ENCODE measurements around the gene ZBTB21.
"Not testable (repeated sequence)": the region's sequence is repeated elsewhere in the genome, so short reads cannot be mapped to it uniquely, and the experiment has no call there.

Gene ZBTB21

DNA sequence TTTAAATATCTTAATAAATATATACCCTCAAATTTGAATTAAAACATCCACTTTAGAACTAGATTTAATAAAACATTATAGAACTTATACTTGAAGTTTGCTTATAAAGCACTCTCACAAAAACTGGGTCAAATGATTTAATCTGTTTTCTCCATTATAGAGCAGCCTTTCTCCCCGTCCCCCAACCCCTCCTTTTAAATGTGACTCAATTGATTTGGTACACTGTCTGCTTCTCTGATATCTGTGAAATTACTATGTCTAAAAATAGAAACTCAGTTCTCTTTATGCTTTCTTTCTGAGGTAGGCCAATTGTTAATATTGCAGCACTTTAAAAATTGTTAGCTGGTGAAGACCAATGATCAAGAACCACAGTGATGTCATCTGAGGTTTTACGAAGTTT lies 6.9 kb upstream of the ZBTB21 start:
- DNase-seq, result no peak

DNA sequence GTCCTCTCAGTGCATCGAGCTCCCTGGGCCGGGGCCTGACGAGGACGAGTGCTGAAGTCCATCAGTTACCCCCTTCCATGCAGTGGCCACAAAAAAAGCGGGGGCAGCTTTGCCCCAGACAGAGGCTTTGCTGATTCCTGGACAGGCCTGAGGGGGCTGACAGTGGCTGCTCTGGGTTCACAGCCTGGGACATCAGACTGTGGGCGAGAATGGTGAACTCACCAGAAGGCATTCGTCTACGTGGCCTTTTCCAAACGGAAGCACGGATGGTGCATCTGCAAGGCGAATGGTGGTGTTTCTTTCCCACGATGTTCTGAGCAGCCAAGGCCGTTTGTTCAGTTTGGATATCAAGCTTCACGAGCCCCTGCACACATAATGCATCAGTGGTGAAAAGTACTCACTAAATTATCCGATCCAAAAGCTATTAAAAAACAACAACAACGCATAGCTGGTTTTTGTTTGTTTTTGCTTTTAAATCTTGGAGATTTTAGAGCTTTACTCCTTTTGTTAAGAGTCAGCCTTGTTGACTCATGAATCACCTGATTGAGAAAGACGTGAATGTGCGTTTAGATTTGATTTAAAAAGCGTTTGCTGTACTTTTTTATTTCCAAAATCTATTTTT lies 6.3 kb upstream of the ZBTB21 start:
- DNase-seq, result no peak

DNA sequence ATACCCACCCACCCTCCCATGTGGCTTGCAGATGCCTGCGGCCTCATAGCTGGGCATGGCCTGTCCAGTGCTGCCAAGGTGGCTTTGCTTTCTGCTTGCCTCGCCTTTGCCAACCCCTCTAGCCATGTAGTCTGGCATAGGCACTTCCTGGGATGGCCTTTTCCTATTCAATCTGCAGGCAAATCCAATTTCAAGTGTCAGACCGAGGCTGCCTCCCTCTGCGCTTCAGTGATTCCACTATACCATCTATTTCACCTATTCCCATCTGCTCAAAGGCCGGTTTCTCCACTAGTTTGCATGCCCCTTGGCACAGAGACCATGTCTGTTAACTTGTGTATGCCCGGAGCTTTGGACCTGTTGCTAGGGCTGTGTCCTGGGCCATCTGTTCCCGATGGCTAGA lies 3.8 kb upstream of the ZBTB21 start:
- DNase-seq, result peak; percentile 80

DNA sequence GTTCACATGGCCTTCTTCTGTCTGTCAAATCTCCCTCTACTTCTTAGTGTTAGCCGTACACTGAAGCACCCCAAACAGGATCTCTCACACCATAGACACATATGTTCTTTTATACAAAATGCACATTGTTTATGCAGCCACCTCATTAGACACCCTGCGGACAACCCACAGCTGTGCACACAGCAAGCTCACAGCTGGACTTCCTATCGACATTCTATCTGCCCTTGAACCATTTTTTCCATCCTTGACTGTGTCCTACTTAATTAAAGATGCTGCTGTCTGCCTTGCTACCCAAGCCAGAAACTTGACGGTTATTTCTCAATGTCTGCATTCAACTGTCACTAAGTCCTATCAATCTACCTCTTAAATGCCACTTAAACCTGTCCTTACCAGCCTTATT lies 3.2 kb upstream of the ZBTB21 start:
- no peak for DNase-seq

DNA sequence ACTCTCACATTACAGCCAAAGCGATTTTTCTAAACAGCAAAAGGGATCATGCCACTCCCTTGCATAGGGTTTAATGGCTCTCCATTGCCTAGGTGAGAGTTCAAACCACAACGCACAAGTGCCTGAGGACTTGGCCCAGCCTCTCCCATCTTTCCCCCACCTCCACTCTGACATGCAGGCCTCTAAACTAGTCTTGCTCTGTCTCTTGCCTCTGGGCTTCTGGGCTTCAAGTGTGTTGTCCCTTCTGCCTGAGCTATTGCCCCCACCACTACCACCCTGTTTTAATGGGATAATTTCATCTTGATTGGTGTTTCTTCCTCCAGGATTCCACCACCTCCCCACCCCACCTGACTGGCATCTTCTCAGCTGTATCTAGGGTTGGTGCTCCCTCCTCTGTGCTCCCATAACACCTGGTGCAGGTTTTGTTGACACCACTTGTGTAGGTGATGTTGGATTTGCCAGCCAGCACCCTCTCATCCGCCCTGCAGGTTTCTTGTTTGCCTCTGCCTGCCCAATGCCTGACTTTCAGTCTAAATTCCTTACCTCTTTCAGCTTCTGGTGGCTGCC lies 2.7 kb upstream of the ZBTB21 start:
- no peak for DNase-seq

DNA sequence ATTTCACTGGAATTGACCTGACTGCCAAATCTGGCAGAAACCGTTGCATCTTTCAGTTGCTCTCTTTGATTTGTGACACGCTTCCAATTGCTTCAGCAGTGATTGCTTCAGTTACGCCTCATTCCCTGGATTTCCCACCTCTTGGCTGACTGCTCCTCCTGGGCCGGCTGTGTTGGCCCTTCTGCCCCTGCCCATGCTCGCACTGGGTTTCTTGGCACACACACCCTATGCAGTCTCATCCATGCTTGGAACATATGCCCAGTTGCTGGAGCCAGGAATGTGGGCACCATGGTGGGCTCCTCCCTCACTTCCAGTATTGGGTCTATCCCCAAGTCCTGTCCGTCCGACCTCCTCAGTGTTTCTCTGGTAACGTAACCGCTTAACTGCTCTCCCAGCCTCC lies 2.2 kb upstream of the ZBTB21 start:
- DNase-seq, result no peak

DNA sequence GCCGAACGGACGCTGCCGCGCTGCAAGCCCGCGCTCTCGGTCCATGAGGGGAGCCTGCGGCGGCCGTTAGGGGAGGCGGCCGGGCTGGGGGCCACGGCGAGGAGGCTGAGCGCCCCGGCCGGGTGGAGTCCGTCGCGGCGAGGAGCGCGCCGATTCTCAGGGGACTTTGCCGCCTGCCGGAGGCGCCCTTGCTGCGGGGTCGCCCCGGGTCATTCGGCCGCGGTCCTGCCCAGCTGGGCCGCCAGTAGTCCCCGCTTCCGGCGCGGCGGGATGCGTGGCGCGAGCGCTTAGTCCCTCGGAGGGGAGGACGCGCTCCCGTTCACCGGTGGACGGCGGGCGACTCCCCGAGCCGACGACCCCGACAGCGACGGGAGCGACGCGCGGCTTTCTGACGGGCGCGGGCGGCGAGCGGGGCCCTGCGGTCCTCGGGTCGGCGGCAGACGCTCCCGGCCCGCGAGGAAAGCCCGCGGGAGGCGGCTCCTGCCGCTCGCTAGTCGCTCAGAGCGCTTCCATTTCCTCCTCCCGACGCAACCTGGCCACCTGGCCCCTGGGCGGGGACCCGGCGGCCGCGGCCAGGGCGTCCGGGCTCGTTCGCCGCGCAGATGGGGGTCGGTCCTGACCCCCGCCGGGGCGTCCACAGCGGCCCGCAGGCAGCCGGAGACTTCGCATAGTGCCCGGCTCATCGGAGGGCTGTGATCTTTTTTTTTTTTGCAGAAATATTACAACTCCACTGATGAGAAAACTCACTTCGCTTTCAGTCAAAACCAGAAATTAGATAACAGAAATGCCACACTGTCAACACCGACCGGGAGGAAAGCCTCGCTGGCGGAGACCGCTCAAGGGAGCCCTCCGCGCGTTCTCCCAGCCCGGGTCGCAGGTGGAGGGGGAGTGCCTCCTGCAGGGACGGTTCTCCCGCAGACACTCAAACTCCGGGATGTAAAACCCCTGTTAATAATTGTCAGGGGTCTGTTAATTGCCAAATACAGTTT lies 641 bp upstream of the ZBTB21 start:
- DNase-seq, result peak; percentile 35

DNA sequence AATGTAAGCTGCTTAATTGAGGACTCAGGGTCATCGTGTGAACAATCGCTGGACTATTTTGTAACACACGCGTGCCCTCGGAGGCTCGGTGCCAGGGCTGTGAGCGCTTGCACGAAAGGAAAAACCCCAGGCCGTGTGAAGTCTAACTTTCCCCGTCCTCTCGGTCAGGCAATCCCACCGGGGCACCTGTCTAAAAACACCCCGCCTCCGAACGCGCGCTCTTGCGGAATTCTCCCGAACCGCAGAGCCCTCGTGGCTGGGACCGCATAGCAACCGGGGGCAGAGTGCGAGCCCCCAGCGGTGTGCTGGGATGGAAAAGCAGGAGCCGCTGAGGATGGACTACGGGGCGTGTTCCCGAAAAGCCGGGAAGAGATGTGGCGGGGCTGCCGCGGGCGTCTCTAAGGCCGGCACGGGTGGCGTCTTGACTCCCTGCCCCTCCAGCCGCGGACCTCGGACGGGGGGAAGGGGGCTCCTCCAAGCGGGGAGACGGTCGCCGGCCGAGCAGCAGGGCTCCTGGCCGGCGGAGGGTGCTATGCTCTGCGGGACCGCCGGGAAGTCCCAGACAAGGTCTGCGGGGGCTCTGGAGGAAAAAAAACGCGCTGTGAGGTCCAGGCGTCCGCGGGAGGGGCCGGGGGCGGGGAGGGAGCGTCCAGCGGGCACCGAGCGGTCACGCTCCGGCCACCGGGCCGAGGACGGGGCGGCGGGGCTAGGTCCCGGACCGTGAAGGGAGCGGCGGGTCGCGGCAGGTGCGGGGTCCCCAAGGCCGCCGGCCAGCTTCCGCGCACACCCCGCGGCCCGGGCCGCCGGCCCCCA lies 936 bp downstream of the ZBTB21 start:
- peak; percentile 62 for DNase-seq

DNA sequence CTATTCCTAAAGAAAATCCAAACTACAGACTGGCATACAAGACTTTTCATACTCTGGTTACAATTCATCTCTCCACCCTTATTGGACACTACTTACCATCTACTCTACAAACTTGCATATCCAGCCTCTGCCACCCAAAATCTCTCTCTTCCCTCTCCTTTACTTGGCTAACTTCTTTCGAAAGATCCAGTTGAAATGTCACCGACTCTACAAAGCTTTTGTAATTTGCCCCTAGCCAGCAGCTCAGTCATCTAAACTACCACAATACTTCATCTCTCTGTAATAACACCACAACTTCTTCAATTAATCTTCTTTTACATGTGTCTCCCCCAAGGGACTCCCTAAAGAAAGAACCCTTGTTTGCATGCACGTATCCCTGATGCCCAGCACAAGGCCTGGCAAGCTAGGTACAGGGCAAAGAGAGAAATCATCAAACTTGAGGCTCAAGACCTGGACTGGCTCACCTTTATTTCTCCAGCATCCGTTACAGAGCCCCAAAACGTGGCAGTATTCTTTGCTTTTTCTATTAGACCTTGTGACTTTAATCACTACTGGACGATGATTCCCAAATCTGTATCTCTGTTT lies 2.7 kb downstream of the ZBTB21 start:
- no peak for DNase-seq

DNA sequence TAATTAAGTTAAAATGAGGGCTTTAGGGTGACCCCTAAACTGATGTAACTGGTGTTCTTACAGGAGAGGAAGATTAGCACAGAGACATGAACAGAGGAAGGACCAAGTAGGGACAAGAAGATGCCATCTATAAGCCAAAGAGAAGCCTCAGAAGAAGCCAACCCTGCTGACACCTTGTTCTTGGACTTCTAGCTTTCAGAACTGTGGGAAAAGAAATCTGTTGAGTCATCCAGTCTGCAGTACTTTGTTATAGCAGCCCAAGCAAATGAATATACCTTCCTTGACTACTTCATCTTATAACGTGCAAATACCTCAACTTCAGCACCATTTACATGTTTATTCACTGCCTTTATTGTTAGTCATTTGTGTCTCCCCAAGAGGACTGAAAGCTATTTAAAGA lies 3.4 kb downstream of the ZBTB21 start:
- DNase-seq, result no peak

DNA sequence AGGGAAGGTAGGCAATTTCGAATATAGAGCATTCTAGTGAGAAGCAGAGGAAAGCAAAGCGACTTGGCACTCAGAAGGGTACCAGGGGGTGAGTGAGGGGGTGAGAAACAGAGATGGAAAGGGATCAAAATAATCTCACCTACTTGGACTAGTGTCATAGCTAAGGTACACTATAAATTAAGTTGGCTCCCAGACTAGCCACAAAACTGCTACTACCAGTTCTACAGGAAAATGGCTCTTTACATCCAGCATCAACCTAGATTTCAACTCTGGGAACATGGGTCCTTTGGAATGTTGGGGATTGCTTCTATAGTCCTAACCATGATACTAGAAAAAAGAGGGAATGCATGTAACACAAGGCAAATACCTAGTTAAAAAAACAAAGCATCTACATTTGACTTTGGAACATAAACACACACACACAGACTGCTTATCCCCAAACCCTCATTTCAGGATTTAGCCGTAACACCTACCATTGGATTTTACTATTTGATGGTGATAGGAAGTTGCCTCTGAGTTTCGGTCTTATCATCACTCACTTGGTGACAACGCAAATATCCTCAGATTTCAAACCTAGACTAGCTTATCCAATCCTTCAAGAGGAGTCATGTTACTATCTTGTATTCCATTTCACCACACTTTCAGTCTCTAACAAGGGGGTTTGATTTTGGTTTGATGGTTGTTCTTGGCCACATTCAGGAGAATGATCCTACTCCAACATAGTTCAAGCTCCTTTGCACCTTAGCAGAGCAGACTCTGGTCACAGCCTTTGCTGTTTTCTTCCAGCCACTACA lies 5.6 kb downstream of the ZBTB21 start:
- no peak for DNase-seq

DNA sequence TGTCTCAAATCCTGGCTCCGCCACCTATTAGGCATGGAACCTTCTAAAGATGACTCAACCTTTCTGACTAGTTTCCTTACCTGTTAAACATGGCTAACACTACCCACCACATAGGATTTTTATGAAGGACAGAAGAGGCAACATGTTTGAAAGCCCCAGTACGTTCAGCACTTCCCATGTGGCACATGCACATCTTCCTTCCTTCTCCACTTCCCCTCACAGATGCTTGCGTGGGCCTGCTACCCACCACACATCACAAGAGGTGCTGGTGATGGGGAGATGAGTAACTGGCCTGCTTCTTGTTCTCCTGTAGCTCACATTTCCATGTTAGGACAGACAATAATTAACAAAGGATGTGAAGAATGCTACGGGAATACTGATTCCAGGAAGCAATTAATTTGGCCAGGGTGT lies 7.1 kb downstream of the ZBTB21 start:
- DNase-seq, result no peak

DNA sequence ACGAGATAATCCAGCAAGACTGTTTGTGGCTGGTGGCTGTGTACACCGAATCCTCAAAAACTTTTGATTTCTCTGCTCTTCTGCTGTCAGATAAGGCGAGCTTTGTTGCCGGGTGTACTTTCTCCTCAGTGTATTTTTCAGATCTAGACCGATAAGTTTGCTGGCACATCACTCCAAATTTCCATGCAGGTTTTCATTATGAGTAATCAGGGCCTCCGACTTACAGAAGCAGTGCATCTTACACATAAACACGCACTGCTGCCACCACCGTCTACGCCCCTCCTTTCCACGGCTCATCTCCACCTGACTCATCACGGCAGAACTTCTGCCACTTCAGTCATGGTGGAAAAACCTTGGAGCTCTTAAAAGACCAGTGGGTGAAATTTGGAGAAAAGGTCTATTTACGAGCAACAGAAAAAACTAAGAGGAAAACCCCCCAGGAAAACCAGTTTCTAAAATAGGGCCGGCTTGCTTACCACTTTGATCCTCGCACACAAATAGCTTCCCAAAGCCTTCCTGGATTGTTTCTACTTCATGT lies 7.7 kb downstream of the ZBTB21 start:
- DNase-seq, result no peak

DNA sequence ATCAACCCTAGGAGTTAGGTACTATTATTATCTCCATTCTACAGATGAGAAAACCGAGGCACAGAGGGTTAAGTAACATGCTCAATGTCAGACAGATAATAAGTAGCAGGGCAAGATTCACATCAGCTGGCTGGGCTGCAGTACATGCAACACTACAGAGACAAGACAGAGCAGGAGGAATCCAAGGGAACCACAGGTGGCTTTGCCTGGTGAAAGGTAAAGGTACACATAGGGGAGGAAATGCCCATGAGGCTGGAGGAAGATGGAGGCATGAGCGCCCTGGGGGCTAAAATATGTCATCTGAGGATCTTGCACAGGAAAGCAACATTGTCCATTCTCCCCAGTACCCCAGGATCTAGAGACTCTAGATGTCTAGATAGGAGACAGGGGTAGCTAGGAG lies 8.4 kb downstream of the ZBTB21 start:
- DNase-seq, result no peak

DNA sequence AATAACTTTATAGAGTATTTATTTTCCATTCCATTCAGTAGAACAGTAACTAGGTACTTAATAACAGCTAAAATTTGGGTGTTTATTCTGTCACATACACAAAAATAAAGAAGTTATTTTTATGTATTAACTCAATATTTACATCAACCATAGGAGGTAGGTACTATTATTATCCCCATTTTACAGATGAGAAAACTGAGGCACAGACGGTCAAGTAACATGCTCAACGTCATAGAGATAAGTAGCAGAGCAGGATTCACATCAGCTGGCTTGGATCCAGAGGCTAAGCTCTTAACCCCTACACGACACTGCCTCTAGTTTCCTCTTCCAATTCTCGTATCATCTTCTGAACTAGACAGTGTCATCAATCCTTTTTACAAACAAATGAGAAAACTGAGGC lies 9.3 kb downstream of the ZBTB21 start:
- no peak for DNase-seq

DNA sequence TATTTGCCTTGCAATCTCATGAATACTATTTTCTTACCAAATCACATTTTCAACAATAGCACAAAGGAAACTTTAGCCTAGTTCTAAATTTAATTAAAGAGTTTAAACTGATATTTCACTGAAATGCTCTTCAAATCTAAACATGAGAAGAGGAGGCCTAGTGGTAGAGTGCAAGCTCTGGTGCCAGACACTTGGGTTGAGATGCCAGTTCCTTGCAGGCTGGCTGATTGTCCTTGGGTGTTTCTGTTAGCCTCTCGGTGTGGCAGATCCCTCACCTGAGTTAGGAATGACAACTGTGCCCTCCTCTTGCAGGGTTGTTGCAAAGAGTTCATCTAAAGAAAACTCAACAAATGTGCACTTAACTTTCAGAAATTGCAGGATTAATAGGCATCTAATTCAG lies 12.5 kb downstream of the ZBTB21 start:
- DNase-seq, result no peak

DNA sequence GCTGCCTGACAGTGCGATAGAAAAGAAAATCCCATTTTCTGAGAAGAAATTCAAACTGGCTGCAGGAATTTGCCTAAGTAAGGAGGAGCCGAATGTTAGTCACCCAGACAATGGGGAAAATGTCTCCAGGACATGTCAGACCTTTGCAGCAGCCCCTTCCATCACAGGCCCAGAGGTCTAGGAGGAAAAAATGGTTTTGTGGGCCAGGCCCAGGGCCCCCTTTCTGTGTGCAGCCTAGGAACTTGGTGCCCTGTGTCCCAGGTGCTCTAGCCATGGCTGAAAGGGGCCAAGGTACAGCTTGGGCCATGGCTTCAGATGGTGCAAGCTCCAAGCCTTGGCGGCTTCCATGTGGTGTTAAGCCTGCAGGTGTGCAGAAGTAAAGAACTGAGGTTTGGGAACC lies 14.6 kb downstream of the ZBTB21 start:
- no peak for DNase-seq

DNA sequence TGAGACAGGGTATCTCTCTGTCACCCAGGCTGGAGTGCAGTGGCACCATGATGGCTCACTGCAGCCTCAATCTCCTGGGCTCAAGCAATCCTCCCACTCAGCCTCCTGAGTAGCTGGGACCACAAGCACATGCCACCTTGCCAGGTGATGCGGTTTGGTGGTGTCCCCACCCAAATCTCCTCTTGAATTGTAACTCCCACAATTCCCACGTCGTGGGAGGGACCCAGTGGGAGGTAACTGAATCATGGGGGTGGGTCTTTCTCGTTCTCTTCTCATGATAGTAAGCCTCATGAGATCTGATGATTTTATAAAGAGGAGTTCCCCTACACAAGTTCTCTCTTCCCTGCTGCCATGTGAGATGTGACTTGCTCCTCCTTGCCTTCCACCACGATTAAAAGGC lies 15.5 kb downstream of the ZBTB21 start:
- DNase-seq, result not testable (repeated sequence)

DNA sequence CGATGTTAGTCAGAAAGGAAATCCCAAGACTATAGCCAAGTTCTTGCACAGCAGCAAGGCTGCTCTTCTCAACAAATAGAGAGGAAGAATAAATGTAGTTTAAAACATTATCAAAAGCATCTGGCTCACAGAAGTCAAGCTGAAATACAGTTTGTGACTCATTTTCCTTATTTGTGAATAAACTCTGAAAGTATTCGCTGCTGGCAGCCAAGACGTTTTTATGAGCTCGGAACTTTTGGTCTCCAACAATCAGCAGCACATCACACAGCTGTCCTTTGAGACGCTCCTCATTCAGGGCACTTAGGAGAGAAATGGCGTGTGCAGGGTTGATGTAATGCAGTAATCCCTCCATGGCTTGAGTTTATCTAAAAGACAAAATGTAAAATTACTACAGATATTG lies 16.4 kb downstream of the ZBTB21 start:
- DNase-seq, result no peak

DNA sequence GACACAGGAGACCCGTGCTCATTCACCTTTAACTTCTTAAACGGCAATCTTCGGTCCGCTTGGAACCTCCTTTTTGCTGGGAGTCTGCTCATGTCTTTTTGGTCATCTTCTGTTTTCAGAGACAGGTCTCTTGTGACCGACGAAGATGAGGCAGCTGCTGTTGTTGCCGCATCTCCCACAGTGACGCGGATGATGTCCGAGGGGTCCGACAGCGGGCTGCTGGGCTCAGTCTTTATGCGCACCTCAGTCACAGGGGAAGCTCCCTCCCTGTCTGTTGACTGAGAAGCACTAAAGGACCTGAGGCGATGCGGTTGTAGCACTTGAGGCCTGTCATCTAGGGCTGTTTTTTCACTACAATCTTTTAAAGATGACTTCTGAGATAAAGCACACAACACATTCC lies 17.6 kb downstream of the ZBTB21 start:
- no peak for DNase-seq

DNA sequence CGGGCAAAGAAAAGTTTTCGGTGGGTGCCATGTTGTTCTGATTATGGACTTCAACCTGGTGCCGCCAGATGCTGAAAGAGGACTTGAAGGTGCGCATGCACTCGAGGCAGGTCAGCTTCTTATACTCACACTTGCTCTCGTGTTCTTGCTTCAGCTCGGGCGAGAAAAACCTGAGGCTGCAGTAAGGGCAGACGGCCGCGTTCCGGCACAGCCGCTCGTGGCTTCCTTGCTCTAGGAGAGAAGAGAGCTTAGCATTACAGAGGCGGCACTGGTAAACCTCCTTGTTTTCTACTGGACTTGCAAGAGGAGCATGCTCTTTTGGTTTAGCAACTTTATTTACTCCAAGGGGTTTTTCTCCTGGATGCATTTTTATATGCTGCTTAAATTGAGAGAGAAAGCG lies 18.5 kb downstream of the ZBTB21 start:
- DNase-seq, result no peak

DNA sequence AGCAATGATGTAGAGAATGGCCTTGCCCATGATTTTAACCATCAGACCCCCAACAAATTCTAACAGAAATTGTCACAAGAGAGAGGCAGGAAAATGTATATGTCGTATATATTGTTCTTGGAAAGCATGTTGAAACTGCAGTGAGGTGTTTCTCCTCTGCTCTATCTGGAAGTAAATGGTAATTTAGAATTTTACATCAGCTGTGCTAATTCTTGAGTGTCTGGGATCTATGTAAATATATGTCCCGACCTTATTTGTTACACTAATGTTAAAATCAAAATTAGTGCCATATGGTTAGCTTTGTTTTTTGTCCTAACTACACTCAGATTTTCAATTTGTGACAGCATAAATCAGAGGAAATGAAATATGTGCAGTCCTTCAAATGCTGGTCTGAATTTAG lies 20.5 kb downstream of the ZBTB21 start:
- DNase-seq, result no peak
